Panc1 (cell line): ENCODE measurements around the gene RAI14. TPM values are rescaled to one million over a fixed set of nuclear protein-coding genes. Genes with fewer than 3 reads are reported as not detected.

Source experiments
- ATAC-seq: fragments of 200-7000 bp; cut with Tn5 transposase; 2 replicates; pipeline ENCODE4 v1.9.1; 2020; ENCODE audit warnings: mild to moderate bottlenecking, moderate library complexity
- BruUV-seq: library from RNA; stranded (reverse); fragments of 400-500 nt; replicated peaks from 2 replicates; lab custom pipeline; 2021; lab: Mats Ljungman, UMichigan
- CTCF ChIA-PET: fragments of 300-600 bp; sonication (Branson Sonifier 250); formaldehyde crosslinking; loops from one replicate; lab custom pipeline; 2022; ENCODE audit warnings: antibody characterized with exemption; lab: Charles Lee
- POLR2A ChIA-PET: fragments of 300-600 bp; sonication (Branson Sonifier 250); formaldehyde crosslinking; loops from one replicate; lab custom pipeline; 2022; ENCODE audit warnings: antibody characterized with exemption; lab: Charles Lee
- DNase-seq: peaks from one replicate; pipeline ENCODE4 v3.0.0-alpha.2; 2010; ENCODE audit warnings: low read depth, low spot score
- H3K27ac ChIP-seq: 2 replicates; pipeline ENCODE4 v1.5.1; 2011; ENCODE audit warnings: mild to moderate bottlenecking, low read length, inconsistent platforms
- H3K27me3 ChIP-seq: fragments of 200-500 bp; sonication (Bioruptor generic); 2 replicates; pipeline ENCODE4 v1.6.0; 2014; ENCODE audit warnings: low read length, inconsistent platforms; ENCODE audit not compliant: control insufficient read depth, insufficient read depth
- H3K36me3 ChIP-seq: fragments of 200-500 bp; sonication (Bioruptor generic); 2 replicates; pipeline ENCODE4 v1.5.1; 2014; ENCODE audit warnings: inconsistent platforms, mild to moderate bottlenecking, low read length, moderate library complexity; ENCODE audit not compliant: control insufficient read depth, insufficient read depth
- H3K4me1 ChIP-seq: 2 replicates; pipeline ENCODE4 v1.5.1; 2011; ENCODE audit warnings: inconsistent platforms, mild to moderate bottlenecking, low read length, moderate library complexity; ENCODE audit not compliant: control insufficient read depth, insufficient read depth
- H3K4me3 ChIP-seq, 2 experiments: 2 replicates each; pipeline ENCODE4 v1.5.1; 2011 to 2012; ENCODE audit warnings: low read depth in 2 of 2, low read length in 2 of 2, mild to moderate bottlenecking in 2 of 2, inconsistent platforms in 1 of 2, moderate library complexity in 1 of 2
- H3K9me3 ChIP-seq: fragments of 200-500 bp; sonication (Bioruptor generic); 2 replicates; pipeline ENCODE4 v1.5.1; 2014; ENCODE audit warnings: low read depth, mild to moderate bottlenecking, inconsistent platforms, low read length, moderate library complexity; ENCODE audit not compliant: control insufficient read depth, insufficient read depth
- CTCF ChIP-seq: fragments of 450-650 bp; IDR thresholded peaks from 2 replicates; pipeline ENCODE4 v1.5.1; 2017; ENCODE audit warnings: mild to moderate bottlenecking
- POLR2AphosphoS5 ChIP-seq: IDR thresholded peaks from 2 replicates; pipeline ENCODE4 v1.6.1; 2012; ENCODE audit warnings: mild to moderate bottlenecking, low read depth, low read length, moderate library complexity
- SIN3A ChIP-seq: IDR thresholded peaks from 2 replicates; pipeline ENCODE4 v1.6.1; 2012; ENCODE audit warnings: low read depth, mild to moderate bottlenecking, low read length, moderate library complexity, borderline replicate concordance; ENCODE audit not compliant: insufficient read depth
- TCF7L2 ChIP-seq: IDR thresholded peaks from 2 replicates; pipeline ENCODE4 v1.6.1; 2011; ENCODE audit warnings: mild to moderate bottlenecking, low read depth, low read length, inconsistent platforms
- in situ Hi-C: cut with HindIII; loops from 2 replicates; pipeline ENCODE4 v1.10.0; 2016; ENCODE audit warnings: low sequenced_read_pairs, low pct_unique_long_range_greater_than_20kb
- intact Hi-C: fragments of 100-400 bp; cut with micrococcal nuclease; formaldehyde crosslinking; loops from one replicate; pipeline ENCODE4 v1.10.0; 2022; ENCODE audit not compliant: unreplicated experiment
- total RNA-seq: library from RNA; stranded (reverse); gene quantifications from one replicate; pipeline ENCODE4 v1.2.1, GENCODE V29; 2021; ENCODE audit not compliant: unreplicated experiment
- TF ChIP-seq, protein P1 (sequence below), 2 experiments: IDR thresholded peaks; 2 replicates each; pipeline ENCODE4 v1.6.1; 2011 to 2012; ENCODE audit warnings: low read depth in 2 of 2, control low read depth in 1 of 2, low read length in 1 of 2, mild to moderate bottlenecking in 1 of 2, moderate library complexity in 1 of 2; ENCODE audit not compliant: insufficient read depth in 1 of 2

RAI14 gene
- total RNA-seq, 1 experiment from 2014 or later = 18.5 TPM

DNA sequence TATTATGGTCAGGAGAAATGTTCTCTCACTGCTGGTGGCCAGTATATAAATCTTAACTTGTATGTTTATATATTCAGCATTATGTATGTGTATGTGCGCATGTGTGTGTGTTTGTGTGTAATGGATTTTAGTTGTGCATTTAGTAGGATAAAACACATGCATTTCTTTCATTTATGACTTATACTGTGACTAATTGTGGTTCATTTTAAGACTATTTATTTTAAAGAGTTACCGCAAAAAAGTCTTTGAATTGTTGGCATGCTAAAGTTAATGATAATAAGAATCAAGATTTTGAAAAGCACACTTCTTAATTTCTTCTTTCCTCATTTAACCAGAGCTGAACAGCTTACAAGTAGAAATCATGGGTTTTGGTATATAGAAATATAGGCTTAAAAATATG, 60.9 kb downstream of the RAI14 start:
- H3K27ac ChIP-seq = no peak overlapping the region
- no peaks in the 10 kb centered on the region for H3K27me3 ChIP-seq
- in situ Hi-C loops (no loop called here), intact Hi-C loops (no loop called here)
- no peaks in the 10 kb centered on the region for H3K4me1 ChIP-seq
- no peak for ATAC-seq
- CTCF ChIA-PET = no interaction called here
- H3K36me3 ChIP-seq = no peaks in the 10 kb centered on the region
- BruUV-seq = no TSS peak
- POLR2A ChIA-PET = interaction anchor here (0.7 kb wide), 1 partner anchor 186 kb away, joined by 6 read pairs; no protein-coding TSS in a partner anchor
- no peaks in the 10 kb centered on the region for H3K9me3 ChIP-seq
- no peak overlapping the region for H3K4me3 ChIP-seq
- DNase-seq = no peak
- TF ChIP-seq TCF7L2 = no peak
- TF ChIP-seq, protein P1, sequence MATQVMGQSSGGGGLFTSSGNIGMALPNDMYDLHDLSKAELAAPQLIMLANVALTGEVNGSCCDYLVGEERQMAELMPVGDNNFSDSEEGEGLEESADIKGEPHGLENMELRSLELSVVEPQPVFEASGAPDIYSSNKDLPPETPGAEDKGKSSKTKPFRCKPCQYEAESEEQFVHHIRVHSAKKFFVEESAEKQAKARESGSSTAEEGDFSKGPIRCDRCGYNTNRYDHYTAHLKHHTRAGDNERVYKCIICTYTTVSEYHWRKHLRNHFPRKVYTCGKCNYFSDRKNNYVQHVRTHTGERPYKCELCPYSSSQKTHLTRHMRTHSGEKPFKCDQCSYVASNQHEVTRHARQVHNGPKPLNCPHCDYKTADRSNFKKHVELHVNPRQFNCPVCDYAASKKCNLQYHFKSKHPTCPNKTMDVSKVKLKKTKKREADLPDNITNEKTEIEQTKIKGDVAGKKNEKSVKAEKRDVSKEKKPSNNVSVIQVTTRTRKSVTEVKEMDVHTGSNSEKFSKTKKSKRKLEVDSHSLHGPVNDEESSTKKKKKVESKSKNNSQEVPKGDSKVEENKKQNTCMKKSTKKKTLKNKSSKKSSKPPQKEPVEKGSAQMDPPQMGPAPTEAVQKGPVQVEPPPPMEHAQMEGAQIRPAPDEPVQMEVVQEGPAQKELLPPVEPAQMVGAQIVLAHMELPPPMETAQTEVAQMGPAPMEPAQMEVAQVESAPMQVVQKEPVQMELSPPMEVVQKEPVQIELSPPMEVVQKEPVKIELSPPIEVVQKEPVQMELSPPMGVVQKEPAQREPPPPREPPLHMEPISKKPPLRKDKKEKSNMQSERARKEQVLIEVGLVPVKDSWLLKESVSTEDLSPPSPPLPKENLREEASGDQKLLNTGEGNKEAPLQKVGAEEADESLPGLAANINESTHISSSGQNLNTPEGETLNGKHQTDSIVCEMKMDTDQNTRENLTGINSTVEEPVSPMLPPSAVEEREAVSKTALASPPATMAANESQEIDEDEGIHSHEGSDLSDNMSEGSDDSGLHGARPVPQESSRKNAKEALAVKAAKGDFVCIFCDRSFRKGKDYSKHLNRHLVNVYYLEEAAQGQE (IDR thresholded peaks at IDR 0.05; ENCODE audit: insufficient read depth in 1 of 2, low read depth in 2 of 2, low read length in 1 of 2) = no peak
- TF ChIP-seq CTCF = no peak
- TF ChIP-seq POLR2AphosphoS5 = no peak
- TF ChIP-seq SIN3A = no peak

DNA sequence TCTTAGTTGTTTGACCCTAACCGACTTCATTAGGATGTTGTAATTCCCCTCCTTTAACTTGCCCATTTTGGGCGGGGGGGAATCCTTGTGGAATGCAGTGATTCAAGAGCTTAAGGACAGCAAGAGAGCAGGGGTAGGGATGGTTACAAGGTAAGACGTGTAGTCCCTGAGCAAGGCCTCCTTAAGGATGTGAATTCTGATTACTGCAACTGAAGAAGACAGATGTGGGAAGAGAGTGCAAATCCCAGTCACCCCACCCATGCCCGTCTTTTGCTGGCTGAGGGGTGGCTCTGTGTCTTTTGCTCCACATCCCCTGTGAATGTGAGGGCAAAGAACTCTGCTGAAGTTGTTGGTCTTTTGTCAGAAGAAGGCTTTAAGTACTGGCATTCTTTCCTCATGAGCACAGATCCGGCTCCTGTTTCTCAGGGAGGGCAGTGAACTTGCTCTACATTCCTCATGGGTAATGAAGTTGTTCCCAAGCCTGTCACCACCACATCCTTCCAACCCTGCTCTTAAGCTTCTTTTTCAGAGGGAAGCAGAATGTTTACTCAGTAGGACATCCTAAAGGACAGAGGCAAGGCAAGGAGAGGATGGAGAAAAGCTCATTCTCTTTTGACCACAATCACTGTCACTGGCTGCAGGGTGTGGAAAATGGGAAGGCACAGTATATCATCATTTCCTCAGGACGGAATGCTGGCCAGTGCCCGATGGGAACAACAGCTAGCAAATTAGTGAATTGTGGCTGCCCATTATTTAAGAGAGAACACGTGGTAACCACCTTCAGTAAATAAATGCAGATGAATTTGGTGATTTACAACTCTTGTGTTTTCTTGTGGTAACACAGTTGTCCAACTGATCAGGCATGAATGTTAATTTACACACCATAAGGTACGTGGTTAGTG, 61.5 kb downstream of the RAI14 start:
- DNase-seq (peak; percentile 33), ATAC-seq (no peak)
- POLR2A ChIA-PET = no interaction called here
- Histone ChIP-seq H3K27me3 (no peaks in the 10 kb centered on the region), H3K9me3 (no peaks in the 10 kb centered on the region), H3K4me1 (no peaks in the 10 kb centered on the region), H3K27ac (no peak overlapping the region), H3K4me3 (no peak overlapping the region), H3K36me3 (no peaks in the 10 kb centered on the region)
- BruUV-seq = no TSS peak
- CTCF ChIA-PET = no interaction called here
- in situ Hi-C loops = no loop called here
- TF ChIP-seq TCF7L2 = no peak
- no peak for TF ChIP-seq CTCF
- TF ChIP-seq, protein P1 (IDR thresholded peaks at IDR 0.05; ENCODE audit: insufficient read depth in 1 of 2, low read depth in 2 of 2, low read length in 1 of 2) = no peak
- no peak for TF ChIP-seq SIN3A
- no peak for TF ChIP-seq POLR2AphosphoS5
- intact Hi-C loops = no loop called here
